IMR-90 (cell line): Measurements from ENCODE around the gene ARSB.

Source experiments
- BHLHE40 ChIP-seq: fragments of 150-350 bp; IDR thresholded peaks from 2 replicates; pipeline ENCODE4 v1.6.1; 2016; ENCODE audit warnings: mild to moderate bottlenecking, low read depth, low read length
- CEBPB ChIP-seq: IDR thresholded peaks from 2 replicates; pipeline ENCODE4 v1.6.1; 2012; ENCODE audit warnings: low read depth, low read length, improper control_type of control experiment
- CHD1 ChIP-seq: IDR thresholded peaks from 2 replicates; pipeline ENCODE4 v1.6.1; 2012; ENCODE audit warnings: low read depth, low read length, improper control_type of control experiment
- CTCF ChIP-seq: conservative IDR thresholded peaks from 2 replicates; pipeline ENCODE4 v1.5.1; 2012; ENCODE audit warnings: mild to moderate bottlenecking, low read depth, low read length, improper control_type of control experiment
- FOS ChIP-seq: fragments of 150-350 bp; IDR thresholded peaks from 2 replicates; pipeline ENCODE4 v1.6.1; 2016; ENCODE audit warnings: low read depth, low read length
- MAFK ChIP-seq: IDR thresholded peaks from 2 replicates; pipeline ENCODE4 v1.6.1; 2012; ENCODE audit warnings: low read depth, low read length, improper control_type of control experiment
- MAZ ChIP-seq: IDR thresholded peaks from 2 replicates; pipeline ENCODE4 v1.6.1; 2012; ENCODE audit warnings: low read depth, mild to moderate bottlenecking, low read length, improper control_type of control experiment, moderate library complexity, borderline replicate concordance
- POLR2A ChIP-seq: IDR thresholded peaks from 2 replicates; pipeline ENCODE4 v1.6.1; 2012; ENCODE audit warnings: mild to moderate bottlenecking, low read depth, low read length
- RAD21 ChIP-seq: IDR thresholded peaks from 2 replicates; pipeline ENCODE4 v1.6.1; 2012; ENCODE audit warnings: low read length, improper control_type of control experiment
- RCOR1 ChIP-seq: IDR thresholded peaks from 2 replicates; pipeline ENCODE4 v1.6.1; 2012; ENCODE audit warnings: mild to moderate bottlenecking, low read length, improper control_type of control experiment; ENCODE audit not compliant: insufficient replicate concordance
- USF2 ChIP-seq: fragments of 150-350 bp; IDR thresholded peaks from 2 replicates; pipeline ENCODE4 v1.6.1; 2017; ENCODE audit warnings: mild to moderate bottlenecking, antibody characterized with exemption, low read length, low read depth

DNA sequence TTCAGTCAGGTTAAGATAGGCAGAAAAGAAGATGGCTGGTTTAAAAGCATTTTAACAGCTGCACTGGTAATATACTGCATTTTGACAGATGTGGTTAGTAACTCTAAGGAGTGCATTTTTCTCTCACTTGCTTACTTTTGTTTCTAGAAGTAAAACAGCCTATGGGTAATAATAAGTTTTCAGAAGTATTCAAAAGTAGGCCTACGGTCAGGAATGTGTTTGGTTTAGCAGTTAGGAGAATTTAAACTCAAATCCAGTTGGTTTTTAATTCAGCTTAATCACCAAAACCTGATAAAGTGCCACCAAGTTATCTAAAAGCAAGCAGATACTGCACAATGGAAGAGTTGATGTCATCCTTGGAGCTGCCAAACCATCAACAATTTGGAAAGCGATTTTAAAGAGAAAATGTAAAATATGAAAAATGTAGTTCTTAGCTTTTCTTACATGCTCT, 160.3 kb downstream of the ARSB start:
- TF ChIP-seq MAFK (no peak), USF2 (no peak), CTCF (no peak), RCOR1 (no peak), MAZ (no peak), POLR2A (no peak), RAD21 (no peak), FOS (no peak), BHLHE40 (no peak), CEBPB (no peak), CHD1 (no peak)
